ENCODE data around the gene MTRR. TPM values are rescaled to one million over a fixed set of nuclear protein-coding genes. Genes with fewer than 3 reads are reported as not detected.

Gene MTRR
- total and polyA plus RNA-seq, 2 of the 8 experiments (the other 6 are each of a cell fraction or from before 2014, with no cell fraction given): 36.4 to 53.8 TPM

DNA sequence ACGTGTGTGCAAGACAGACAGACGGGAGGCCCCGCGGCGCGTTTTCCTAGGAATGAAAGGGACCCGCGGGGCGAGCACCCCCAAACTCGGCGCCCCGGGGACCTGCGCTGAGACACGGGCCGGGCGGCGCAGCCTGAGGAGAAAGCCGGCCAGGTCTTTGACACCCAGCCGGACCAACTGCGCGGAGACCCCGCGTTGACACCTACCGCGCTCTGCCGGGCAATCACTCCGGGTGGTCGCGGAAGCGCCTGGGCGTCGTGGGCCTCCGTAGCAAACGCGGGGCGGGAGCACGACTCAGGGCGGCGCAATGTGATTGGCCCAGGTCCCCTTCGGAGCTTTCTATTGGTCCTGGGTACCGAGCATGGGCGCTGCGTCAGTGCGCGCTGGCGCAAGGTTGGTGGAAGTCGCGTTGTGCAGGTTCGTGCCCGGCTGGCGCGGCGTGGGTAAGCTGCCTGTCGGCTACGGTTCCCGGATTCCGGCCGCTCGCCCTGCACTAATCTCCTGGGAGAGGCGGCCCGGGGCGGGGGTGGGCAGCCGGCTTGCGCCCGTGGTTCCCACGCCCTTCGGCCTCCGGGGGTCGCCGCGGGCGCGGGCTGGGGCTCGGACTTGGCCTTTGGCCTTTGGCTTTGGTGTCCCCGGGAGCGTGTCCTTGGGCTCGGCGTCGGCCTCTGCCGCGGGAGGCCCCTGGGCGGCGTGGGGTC lies at the start of gene MTRR, which contains the start of gene FASTKD3 (continued):
- TF ChIP-seq SIN3A (conservative IDR thresholded peaks at IDR 0.05 in 1 of 2, IDR thresholded peaks at IDR 0.05 in 1 of 2; ENCODE audit: low read depth in 1 of 2, low read length in 2 of 2) (0 out of 4 replicates have a peak, but pooled peaks have one; percentile 34 to 58), SIX5 (IDR thresholded peaks at IDR 0.05; ENCODE audit: low read depth, low read length) (no peak), RAD21 (IDR thresholded peaks at IDR 0.05 in 1 of 2, conservative IDR thresholded peaks at IDR 0.05 in 1 of 2; ENCODE audit: low read depth in 2 of 2, low read length in 2 of 2) (no peak), NRF1 (IDR thresholded peaks at IDR 0.05; ENCODE audit: low read depth, low read length) (no peak), RBBP5 (IDR thresholded peaks at IDR 0.05; ENCODE audit: borderline replicate concordance, low read depth, low read length) (peak; percentile 63), NANOG (IDR thresholded peaks at IDR 0.05; ENCODE audit: insufficient read depth, low read depth, low read length, poor library complexity, severe bottlenecking) (no peak), SRF (IDR thresholded peaks at IDR 0.05; ENCODE audit: low read depth, low read length) (no peak), CBX8 (IDR thresholded peaks at IDR 0.05; ENCODE audit: borderline replicate concordance, low read depth, low read length) (no peak), CBX5 (IDR thresholded peaks at IDR 0.05; ENCODE audit: low read depth, low read length) (no peak), SIRT6 (IDR thresholded peaks at IDR 0.05; ENCODE audit: low read length) (no peak), SP2 (IDR thresholded peaks at IDR 0.05; ENCODE audit: low read length) (peak; percentile 34; the same call in 1 of the 2 replicates)
- TF ChIP-seq, protein P1, sequence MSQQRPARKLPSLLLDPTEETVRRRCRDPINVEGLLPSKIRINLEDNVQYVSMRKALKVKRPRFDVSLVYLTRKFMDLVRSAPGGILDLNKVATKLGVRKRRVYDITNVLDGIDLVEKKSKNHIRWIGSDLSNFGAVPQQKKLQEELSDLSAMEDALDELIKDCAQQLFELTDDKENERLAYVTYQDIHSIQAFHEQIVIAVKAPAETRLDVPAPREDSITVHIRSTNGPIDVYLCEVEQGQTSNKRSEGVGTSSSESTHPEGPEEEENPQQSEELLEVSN (IDR thresholded peaks at IDR 0.05): peak; percentile 70
- TF ChIP-seq, protein P2, sequence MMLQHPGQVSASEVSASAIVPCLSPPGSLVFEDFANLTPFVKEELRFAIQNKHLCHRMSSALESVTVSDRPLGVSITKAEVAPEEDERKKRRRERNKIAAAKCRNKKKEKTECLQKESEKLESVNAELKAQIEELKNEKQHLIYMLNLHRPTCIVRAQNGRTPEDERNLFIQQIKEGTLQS (IDR thresholded peaks at IDR 0.05; ENCODE audit: insufficient read depth, low read depth, low read length): no peak
- TF ChIP-seq, protein P3, sequence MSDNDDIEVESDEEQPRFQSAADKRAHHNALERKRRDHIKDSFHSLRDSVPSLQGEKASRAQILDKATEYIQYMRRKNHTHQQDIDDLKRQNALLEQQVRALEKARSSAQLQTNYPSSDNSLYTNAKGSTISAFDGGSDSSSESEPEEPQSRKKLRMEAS (IDR thresholded peaks at IDR 0.05): peak; percentile 80
- TF ChIP-seq, protein P4, sequence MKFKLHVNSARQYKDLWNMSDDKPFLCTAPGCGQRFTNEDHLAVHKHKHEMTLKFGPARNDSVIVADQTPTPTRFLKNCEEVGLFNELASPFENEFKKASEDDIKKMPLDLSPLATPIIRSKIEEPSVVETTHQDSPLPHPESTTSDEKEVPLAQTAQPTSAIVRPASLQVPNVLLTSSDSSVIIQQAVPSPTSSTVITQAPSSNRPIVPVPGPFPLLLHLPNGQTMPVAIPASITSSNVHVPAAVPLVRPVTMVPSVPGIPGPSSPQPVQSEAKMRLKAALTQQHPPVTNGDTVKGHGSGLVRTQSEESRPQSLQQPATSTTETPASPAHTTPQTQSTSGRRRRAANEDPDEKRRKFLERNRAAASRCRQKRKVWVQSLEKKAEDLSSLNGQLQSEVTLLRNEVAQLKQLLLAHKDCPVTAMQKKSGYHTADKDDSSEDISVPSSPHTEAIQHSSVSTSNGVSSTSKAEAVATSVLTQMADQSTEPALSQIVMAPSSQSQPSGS (IDR thresholded peaks at IDR 0.05; ENCODE audit: low read length): no peak

All from H1 (cell line).